HepG2 (cell line): ENCODE measurements around the gene MRPL10. TPM values are rescaled to one million over a fixed set of nuclear protein-coding genes. Genes with fewer than 3 reads are reported as not detected.

ENCODE experiments used
- AHR ChIP-seq: IDR thresholded peaks from 2 replicates; pipeline ENCODE4 v1.6.1; 2018; ENCODE audit warnings: missing genetic modification reagents, missing compliant biosample characterization
- ARNT ChIP-seq: fragments of 450-650 bp; IDR thresholded peaks from 2 replicates; pipeline ENCODE4 v1.6.1; 2017
- BRCA1 ChIP-seq: sonication (generic); formaldehyde crosslinking; IDR thresholded peaks from 2 replicates; pipeline ENCODE4 v1.4.0; 2020; ENCODE audit warnings: missing genetic modification reagents
- ELF1 ChIP-seq: sonication (generic); formaldehyde crosslinking; IDR thresholded peaks from 2 replicates; pipeline ENCODE4 v1.4.0; 2020; ENCODE audit warnings: missing genetic modification reagents
- GABPB1 ChIP-seq: IDR thresholded peaks from 2 replicates; pipeline ENCODE4 v1.6.1; 2016; ENCODE audit warnings: mild to moderate bottlenecking, missing genetic modification reagents, moderate library complexity, missing compliant biosample characterization
- JUN ChIP-seq: sonication (generic); formaldehyde crosslinking; IDR thresholded peaks from 2 replicates; pipeline ENCODE4 v1.4.0; 2020; ENCODE audit warnings: mild to moderate bottlenecking, missing genetic modification reagents
- PRPF4 ChIP-seq: fragments of 200-400 bp; formaldehyde crosslinking; IDR thresholded peaks from 2 replicates; pipeline ENCODE4 v1.6.1; 2016; ENCODE audit warnings: low read length, low read depth; ENCODE audit not compliant: poor library complexity, severe bottlenecking
- RFXAP ChIP-seq: sonication (generic); formaldehyde crosslinking; IDR thresholded peaks from 2 replicates; pipeline ENCODE4 v1.4.0; 2020; ENCODE audit warnings: missing genetic modification reagents, borderline replicate concordance
- ZC3H4 ChIP-seq: sonication (generic); formaldehyde crosslinking; IDR thresholded peaks from 2 replicates; pipeline ENCODE4 v1.4.0; 2020; ENCODE audit warnings: missing genetic modification reagents, borderline replicate concordance
- ZKSCAN1 ChIP-seq: fragments of 150-350 bp; IDR thresholded peaks from 2 replicates; pipeline ENCODE4 v1.6.1; 2014; ENCODE audit warnings: low read length
- ZNF232 ChIP-seq: sonication (generic); formaldehyde crosslinking; IDR thresholded peaks from 2 replicates; pipeline ENCODE4 v1.4.0; 2020; ENCODE audit warnings: missing genetic modification reagents, borderline replicate concordance
- ZNF781 ChIP-seq: sonication (generic); formaldehyde crosslinking; IDR thresholded peaks from 2 replicates; pipeline ENCODE4 v1.5.1; 2020; ENCODE audit warnings: borderline replicate concordance, mild to moderate bottlenecking, missing genetic modification reagents; ENCODE audit errors: not compliant biosample characterization
- ZSCAN25 ChIP-seq: sonication (generic); formaldehyde crosslinking; IDR thresholded peaks from 2 replicates; pipeline ENCODE4 v1.8.0; 2022; ENCODE audit warnings: mild to moderate bottlenecking, missing genetic modification reagents
- polyA plus RNA-seq, 8 experiments: library from polyadenylated mRNA; depleted of rRNA in 3 of 8; stranded (reverse) in 7 of 8; unstranded in 1 of 8; fragments of >200 nt; fragmentation: Illumina TruSeq in 4 of 8; extraction: Trizol in 4 of 8; gene quantifications; 2 replicates each; pipeline versions ENCODE4 v1.2.1 to v1.2.3, GENCODE V29; 2011 to 2016; ENCODE audit warnings: low read depth in 4 of 8, missing spikeins in 1 of 8, mixed read lengths in 1 of 8; ENCODE audit not compliant: insufficient read depth in 1 of 8
- total RNA-seq, 5 experiments: library from RNA; depleted of rRNA; stranded (reverse); fragments of >200 nt; fragmentation: Illumina TruSeq; extraction: Trizol; gene quantifications; 2 replicates each; pipeline ENCODE4 v1.2.3, GENCODE V29; 2016; ENCODE audit warnings: low read depth in 1 of 5
- TF ChIP-seq, protein P1 (sequence below): sonication (generic); formaldehyde crosslinking; IDR thresholded peaks from 2 replicates; pipeline ENCODE4 v1.4.0; 2020; ENCODE audit warnings: missing genetic modification reagents
- TF ChIP-seq, protein P2 (sequence below): sonication (generic); formaldehyde crosslinking; IDR thresholded peaks from 2 replicates; pipeline ENCODE4 v1.4.0; 2020; ENCODE audit warnings: missing genetic modification reagents, borderline replicate concordance
- TF ChIP-seq, protein P3 (sequence below): sonication (generic); formaldehyde crosslinking; IDR thresholded peaks from 2 replicates; pipeline ENCODE4 v1.4.0; 2020; ENCODE audit warnings: missing genetic modification reagents
- TF ChIP-seq, protein P4 (sequence below): sonication (generic); formaldehyde crosslinking; conservative IDR thresholded peaks from 2 replicates; pipeline ENCODE4 v1.4.0; 2020; ENCODE audit warnings: missing genetic modification reagents
- TF ChIP-seq, protein P5 (sequence below): sonication (generic); formaldehyde crosslinking; IDR thresholded peaks from 2 replicates; pipeline ENCODE4 v1.8.1; 2023; ENCODE audit warnings: mild to moderate bottlenecking, missing genetic modification reagents

MRPL10 gene
- total and polyA plus RNA-seq, 2 of the 13 experiments (the other 11 are each of a cell fraction or from before 2014, with no cell fraction given), result 56.7 to 149 TPM

DNA sequence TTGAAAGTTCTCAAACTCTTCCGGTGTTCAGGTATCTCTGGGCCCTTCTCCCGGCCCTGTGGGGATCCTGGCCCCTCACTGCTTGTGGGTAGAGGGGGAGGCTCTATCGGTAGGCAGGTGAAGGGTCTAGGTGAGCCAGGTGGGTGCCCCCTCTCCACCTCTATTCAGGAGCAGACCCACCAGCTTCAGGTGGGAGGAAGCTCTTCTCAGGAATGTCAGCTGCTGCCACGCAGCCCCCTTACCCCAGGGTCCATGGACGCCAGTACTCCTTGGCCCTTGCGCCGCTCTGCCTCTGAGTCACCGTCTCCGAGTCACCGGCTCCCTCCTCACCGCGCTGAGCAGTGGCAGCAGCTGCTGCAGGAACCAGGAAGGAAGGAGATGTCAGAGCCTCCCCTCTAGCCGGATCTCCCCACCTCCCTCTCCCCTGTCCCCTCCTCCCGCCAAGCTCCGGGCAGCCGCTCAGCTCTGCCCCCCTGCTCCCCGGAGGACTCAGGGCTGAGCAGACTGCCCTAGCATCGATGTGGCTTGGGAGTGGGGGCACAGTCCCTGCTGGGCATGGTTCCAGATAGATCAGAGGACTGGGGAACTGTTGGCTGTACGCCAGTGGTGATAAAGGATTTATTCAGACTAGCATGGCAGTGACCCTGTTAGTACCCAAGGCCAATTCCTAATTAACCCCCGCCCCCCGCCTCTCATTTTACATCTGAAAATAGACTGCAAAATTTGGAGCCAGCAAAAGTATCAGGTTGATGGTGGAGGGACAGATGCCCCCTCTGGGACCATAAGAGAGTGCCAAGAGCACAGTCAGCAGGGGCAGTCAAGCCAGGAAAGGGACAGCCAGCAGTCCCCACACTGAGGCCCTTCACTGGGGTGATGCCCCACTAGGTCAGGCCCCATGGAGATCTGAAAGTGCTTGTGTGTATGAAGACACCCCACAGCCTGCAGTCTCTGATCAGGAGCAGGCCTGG lies 9.6 kb downstream of the MRPL10 start, which contains the start of gene OSBPL7 (continued):
- TF ChIP-seq, protein P1, sequence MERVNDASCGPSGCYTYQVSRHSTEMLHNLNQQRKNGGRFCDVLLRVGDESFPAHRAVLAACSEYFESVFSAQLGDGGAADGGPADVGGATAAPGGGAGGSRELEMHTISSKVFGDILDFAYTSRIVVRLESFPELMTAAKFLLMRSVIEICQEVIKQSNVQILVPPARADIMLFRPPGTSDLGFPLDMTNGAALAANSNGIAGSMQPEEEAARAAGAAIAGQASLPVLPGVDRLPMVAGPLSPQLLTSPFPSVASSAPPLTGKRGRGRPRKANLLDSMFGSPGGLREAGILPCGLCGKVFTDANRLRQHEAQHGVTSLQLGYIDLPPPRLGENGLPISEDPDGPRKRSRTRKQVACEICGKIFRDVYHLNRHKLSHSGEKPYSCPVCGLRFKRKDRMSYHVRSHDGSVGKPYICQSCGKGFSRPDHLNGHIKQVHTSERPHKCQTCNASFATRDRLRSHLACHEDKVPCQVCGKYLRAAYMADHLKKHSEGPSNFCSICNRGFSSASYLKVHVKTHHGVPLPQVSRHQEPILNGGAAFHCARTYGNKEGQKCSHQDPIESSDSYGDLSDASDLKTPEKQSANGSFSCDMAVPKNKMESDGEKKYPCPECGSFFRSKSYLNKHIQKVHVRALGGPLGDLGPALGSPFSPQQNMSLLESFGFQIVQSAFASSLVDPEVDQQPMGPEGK (CRISPR knock-in tag), result peak; percentile 95
- TF ChIP-seq ZC3H4 (no peak), ZSCAN25 (CRISPR knock-in tag) (peak; percentile 91), RFXAP (CRISPR knock-in tag) (peak; percentile 28; the same call in 1 of the 2 replicates), GABPB1 (CRISPR knock-in tag) (peak; percentile 92), BRCA1 (CRISPR knock-in tag) (no peak), PRPF4 (no peak), ZNF781 (no peak), ZNF232 (CRISPR knock-in tag) (no peak), ARNT (no peak), ZKSCAN1 (no peak), AHR (CRISPR knock-in tag) (0 out of 2 replicates have a peak, but pooled peaks have one; percentile 46), JUN (CRISPR knock-in tag) (no peak), ELF1 (CRISPR knock-in tag) (peak; percentile 89)
- TF ChIP-seq, protein P2, sequence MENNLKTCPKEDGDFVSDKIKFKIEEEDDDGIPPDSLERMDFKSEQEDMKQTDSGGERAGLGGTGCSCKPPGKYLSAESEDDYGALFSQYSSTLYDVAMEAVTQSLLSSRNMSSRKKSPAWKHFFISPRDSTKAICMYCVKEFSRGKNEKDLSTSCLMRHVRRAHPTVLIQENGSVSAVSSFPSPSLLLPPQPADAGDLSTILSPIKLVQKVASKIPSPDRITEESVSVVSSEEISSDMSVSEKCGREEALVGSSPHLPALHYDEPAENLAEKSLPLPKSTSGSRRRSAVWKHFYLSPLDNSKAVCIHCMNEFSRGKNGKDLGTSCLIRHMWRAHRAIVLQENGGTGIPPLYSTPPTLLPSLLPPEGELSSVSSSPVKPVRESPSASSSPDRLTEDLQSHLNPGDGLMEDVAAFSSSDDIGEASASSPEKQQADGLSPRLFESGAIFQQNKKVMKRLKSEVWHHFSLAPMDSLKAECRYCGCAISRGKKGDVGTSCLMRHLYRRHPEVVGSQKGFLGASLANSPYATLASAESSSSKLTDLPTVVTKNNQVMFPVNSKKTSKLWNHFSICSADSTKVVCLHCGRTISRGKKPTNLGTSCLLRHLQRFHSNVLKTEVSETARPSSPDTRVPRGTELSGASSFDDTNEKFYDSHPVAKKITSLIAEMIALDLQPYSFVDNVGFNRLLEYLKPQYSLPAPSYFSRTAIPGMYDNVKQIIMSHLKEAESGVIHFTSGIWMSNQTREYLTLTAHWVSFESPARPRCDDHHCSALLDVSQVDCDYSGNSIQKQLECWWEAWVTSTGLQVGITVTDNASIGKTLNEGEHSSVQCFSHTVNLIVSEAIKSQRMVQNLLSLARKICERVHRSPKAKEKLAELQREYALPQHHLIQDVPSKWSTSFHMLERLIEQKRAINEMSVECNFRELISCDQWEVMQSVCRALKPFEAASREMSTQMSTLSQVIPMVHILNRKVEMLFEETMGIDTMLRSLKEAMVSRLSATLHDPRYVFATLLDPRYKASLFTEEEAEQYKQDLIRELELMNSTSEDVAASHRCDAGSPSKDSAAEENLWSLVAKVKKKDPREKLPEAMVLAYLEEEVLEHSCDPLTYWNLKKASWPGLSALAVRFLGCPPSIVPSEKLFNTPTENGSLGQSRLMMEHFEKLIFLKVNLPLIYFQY (CRISPR knock-in tag), result 0 out of 2 replicates have a peak, but pooled peaks have one; percentile 41
- TF ChIP-seq, protein P3, sequence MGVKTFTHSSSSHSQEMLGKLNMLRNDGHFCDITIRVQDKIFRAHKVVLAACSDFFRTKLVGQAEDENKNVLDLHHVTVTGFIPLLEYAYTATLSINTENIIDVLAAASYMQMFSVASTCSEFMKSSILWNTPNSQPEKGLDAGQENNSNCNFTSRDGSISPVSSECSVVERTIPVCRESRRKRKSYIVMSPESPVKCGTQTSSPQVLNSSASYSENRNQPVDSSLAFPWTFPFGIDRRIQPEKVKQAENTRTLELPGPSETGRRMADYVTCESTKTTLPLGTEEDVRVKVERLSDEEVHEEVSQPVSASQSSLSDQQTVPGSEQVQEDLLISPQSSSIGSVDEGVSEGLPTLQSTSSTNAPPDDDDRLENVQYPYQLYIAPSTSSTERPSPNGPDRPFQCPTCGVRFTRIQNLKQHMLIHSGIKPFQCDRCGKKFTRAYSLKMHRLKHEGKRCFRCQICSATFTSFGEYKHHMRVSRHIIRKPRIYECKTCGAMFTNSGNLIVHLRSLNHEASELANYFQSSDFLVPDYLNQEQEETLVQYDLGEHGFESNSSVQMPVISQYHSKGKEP (CRISPR knock-in tag), result no peak
- TF ChIP-seq, protein P4, sequence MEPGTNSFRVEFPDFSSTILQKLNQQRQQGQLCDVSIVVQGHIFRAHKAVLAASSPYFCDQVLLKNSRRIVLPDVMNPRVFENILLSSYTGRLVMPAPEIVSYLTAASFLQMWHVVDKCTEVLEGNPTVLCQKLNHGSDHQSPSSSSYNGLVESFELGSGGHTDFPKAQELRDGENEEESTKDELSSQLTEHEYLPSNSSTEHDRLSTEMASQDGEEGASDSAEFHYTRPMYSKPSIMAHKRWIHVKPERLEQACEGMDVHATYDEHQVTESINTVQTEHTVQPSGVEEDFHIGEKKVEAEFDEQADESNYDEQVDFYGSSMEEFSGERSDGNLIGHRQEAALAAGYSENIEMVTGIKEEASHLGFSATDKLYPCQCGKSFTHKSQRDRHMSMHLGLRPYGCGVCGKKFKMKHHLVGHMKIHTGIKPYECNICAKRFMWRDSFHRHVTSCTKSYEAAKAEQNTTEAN (CRISPR knock-in tag), result no peak
- TF ChIP-seq, protein P5, sequence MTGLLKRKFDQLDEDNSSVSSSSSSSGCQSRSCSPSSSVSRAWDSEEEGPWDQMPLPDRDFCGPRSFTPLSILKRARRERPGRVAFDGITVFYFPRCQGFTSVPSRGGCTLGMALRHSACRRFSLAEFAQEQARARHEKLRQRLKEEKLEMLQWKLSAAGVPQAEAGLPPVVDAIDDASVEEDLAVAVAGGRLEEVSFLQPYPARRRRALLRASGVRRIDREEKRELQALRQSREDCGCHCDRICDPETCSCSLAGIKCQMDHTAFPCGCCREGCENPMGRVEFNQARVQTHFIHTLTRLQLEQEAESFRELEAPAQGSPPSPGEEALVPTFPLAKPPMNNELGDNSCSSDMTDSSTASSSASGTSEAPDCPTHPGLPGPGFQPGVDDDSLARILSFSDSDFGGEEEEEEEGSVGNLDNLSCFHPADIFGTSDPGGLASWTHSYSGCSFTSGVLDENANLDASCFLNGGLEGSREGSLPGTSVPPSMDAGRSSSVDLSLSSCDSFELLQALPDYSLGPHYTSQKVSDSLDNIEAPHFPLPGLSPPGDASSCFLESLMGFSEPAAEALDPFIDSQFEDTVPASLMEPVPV (CRISPR knock-in tag), result 0 out of 2 replicates have a peak, but pooled peaks have one; percentile 64
